ENCODE results near the gene ITGB8.

Gene ITGB8

DNA sequence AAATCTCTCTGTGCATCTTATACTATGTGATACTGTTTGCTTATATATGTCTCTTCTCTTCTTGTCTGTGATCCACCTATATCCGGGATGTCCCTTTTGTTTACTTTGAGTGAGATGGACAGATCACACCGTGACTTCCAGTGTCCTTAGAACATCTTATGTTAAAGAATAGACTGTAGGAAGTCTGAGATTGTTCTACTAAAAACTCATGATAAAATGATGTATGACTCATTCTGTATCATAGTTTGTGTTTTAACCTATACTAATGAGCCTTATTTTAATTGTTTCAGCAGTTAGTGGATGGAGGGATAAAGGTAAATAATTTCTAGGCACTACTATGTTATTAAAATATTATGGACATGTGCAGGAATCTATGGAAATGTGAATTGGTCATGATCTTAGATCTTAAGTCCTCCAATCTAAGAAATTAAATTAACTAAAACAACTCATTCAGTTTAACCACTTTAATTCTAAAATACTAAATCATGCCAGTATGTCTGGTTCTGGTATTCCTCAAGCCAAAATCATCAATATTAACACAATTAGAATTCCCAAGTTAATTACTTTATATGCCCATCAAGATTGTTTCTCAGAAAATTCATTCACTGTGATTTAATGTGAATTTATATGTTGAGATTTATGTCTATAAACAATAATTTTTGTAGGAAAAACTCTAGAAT lies 32.0 kb downstream of the ITGB8 start:
- H3K4me3 ChIP-seq (replicated peaks; ENCODE audit: insufficient read depth, low read length) = no peak overlapping the region
- no peaks in the 10 kb centered on the region for H3K27me3 ChIP-seq (ENCODE audit: insufficient read depth, poor library complexity, severe bottlenecking)

DNA sequence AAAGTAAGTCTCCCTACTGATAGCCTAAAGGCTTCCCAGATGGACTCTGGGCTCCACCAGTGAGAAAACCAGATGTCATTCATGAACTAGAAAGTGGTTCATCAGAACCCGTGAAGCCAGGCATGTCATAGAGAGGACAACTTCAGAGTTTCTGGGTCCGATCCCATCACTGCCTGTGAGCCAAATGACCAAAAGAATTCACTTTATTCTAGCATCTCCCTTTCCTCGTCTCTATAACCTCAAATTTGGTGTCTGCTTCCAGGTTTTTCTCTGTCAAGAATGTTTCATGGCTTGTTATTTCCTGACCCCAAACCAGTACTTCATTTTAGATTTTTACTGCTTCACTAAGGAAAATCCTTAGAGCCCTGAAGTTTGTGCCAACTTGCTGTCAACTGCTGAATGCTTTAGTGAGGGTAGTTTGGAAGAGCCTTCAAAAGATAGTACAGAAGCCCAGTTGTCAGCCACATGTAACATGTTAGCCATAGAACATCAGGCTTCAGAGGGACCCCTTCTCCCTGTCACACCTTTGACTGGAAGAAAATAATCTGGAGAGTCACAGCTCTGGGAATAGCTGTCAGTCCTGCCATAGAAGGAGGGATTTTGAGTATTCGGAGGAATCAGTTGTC lies 34.0 kb downstream of the ITGB8 start:
- H3K27ac ChIP-seq (replicated peaks) = no peak overlapping the region
- H3K27me3 ChIP-seq (ENCODE audit: insufficient read depth, poor library complexity, severe bottlenecking) = no peaks in the 10 kb centered on the region
- no peak overlapping the region for H3K4me3 ChIP-seq (replicated peaks; ENCODE audit: insufficient read depth, low read length)
- TF ChIP-seq, protein P1, sequence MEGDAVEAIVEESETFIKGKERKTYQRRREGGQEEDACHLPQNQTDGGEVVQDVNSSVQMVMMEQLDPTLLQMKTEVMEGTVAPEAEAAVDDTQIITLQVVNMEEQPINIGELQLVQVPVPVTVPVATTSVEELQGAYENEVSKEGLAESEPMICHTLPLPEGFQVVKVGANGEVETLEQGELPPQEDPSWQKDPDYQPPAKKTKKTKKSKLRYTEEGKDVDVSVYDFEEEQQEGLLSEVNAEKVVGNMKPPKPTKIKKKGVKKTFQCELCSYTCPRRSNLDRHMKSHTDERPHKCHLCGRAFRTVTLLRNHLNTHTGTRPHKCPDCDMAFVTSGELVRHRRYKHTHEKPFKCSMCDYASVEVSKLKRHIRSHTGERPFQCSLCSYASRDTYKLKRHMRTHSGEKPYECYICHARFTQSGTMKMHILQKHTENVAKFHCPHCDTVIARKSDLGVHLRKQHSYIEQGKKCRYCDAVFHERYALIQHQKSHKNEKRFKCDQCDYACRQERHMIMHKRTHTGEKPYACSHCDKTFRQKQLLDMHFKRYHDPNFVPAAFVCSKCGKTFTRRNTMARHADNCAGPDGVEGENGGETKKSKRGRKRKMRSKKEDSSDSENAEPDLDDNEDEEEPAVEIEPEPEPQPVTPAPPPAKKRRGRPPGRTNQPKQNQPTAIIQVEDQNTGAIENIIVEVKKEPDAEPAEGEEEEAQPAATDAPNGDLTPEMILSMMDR (IDR thresholded peaks at IDR 0.05; ENCODE audit: insufficient read depth, low read length) = no peak
- TF ChIP-seq GABPA (IDR thresholded peaks at IDR 0.05; ENCODE audit: low read depth) (no peak), SPI1 (IDR thresholded peaks at IDR 0.05; ENCODE audit: borderline replicate concordance, low read depth) (no peak), POLR2AphosphoS5 (IDR thresholded peaks at IDR 0.05; ENCODE audit: low read depth) (no peak)
- TF ChIP-seq, protein P2, sequence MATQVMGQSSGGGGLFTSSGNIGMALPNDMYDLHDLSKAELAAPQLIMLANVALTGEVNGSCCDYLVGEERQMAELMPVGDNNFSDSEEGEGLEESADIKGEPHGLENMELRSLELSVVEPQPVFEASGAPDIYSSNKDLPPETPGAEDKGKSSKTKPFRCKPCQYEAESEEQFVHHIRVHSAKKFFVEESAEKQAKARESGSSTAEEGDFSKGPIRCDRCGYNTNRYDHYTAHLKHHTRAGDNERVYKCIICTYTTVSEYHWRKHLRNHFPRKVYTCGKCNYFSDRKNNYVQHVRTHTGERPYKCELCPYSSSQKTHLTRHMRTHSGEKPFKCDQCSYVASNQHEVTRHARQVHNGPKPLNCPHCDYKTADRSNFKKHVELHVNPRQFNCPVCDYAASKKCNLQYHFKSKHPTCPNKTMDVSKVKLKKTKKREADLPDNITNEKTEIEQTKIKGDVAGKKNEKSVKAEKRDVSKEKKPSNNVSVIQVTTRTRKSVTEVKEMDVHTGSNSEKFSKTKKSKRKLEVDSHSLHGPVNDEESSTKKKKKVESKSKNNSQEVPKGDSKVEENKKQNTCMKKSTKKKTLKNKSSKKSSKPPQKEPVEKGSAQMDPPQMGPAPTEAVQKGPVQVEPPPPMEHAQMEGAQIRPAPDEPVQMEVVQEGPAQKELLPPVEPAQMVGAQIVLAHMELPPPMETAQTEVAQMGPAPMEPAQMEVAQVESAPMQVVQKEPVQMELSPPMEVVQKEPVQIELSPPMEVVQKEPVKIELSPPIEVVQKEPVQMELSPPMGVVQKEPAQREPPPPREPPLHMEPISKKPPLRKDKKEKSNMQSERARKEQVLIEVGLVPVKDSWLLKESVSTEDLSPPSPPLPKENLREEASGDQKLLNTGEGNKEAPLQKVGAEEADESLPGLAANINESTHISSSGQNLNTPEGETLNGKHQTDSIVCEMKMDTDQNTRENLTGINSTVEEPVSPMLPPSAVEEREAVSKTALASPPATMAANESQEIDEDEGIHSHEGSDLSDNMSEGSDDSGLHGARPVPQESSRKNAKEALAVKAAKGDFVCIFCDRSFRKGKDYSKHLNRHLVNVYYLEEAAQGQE (IDR thresholded peaks at IDR 0.05; ENCODE audit: insufficient replicate concordance, low read depth) = no peak
- no peak for DNase-seq (ENCODE audit: low read depth in 1 of 2, low spot score in 1 of 2)

More for the DNA sequence above, 32.0 kb downstream of the ITGB8 start:
- H3K27ac ChIP-seq (replicated peaks) = no peak overlapping the region
- no peak for TF ChIP-seq GABPA (IDR thresholded peaks at IDR 0.05; ENCODE audit: low read depth)
- TF ChIP-seq POLR2AphosphoS5 (IDR thresholded peaks at IDR 0.05; ENCODE audit: low read depth) = no peak
- TF ChIP-seq SPI1 (IDR thresholded peaks at IDR 0.05; ENCODE audit: borderline replicate concordance, low read depth) = no peak
- TF ChIP-seq, protein P2 (IDR thresholded peaks at IDR 0.05; ENCODE audit: insufficient replicate concordance, low read depth) = no peak
- TF ChIP-seq, protein P1 (IDR thresholded peaks at IDR 0.05; ENCODE audit: insufficient read depth, low read length) = no peak
- no peak for DNase-seq (ENCODE audit: low read depth in 1 of 2, low spot score in 1 of 2)

DNA sequence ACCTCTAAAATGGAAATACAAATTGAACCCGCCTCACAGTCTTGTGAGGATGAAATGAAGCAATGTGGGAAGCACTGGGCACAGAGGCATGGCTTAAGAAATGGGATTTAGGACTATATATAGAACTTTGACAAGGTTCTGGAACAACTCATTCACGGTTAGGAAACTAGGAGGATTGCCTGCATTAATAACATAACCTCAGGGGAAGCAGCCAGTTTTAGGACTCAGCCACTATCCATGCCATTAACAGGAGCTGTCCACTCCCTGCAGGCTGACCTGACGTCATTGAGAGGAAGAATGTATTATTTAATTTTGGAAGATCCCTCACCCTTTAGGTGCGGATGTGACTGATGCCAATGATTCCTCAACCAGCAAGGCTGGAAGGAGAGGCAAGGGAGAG lies 34.8 kb downstream of the ITGB8 start:
- Histone ChIP-seq H3K27ac (replicated peaks) (no peak overlapping the region), H3K27me3 (ENCODE audit: insufficient read depth, poor library complexity, severe bottlenecking) (no peaks in the 10 kb centered on the region), H3K4me3 (replicated peaks; ENCODE audit: insufficient read depth, low read length) (no peak overlapping the region)
- no peak for DNase-seq (ENCODE audit: low read depth in 1 of 2, low spot score in 1 of 2)
- TF ChIP-seq, protein P1 (IDR thresholded peaks at IDR 0.05; ENCODE audit: insufficient read depth, low read length) = no peak
- TF ChIP-seq SPI1 (IDR thresholded peaks at IDR 0.05; ENCODE audit: borderline replicate concordance, low read depth) = no peak
- TF ChIP-seq, protein P2 (IDR thresholded peaks at IDR 0.05; ENCODE audit: insufficient replicate concordance, low read depth) = peak; percentile 36
- TF ChIP-seq POLR2AphosphoS5 (IDR thresholded peaks at IDR 0.05; ENCODE audit: low read depth) = no peak
- TF ChIP-seq GABPA (IDR thresholded peaks at IDR 0.05; ENCODE audit: low read depth) = no peak
